IMR-90 (cell line): Measurements from ENCODE around the gene PMF1. TPM values are rescaled to one million over a fixed set of nuclear protein-coding genes. Genes with fewer than 3 reads are reported as not detected.

ENCODE experiments used
- ATAC-seq: fragments of 200-7000 bp; cut with Tn5 transposase; 2 replicates; pipeline ENCODE4 v1.9.1; 2020; ENCODE audit warnings: low read depth, mild to moderate bottlenecking, moderate library complexity
- BruUV-seq: library from RNA; stranded (reverse); fragments of 400-500 nt; replicated peaks from 2 replicates; lab custom pipeline; 2021; lab: Mats Ljungman, UMichigan
- CTCF ChIA-PET: fragments of 300-600 bp; formaldehyde crosslinking; extraction: SDS; loops from one replicate; lab custom pipeline; 2021; ENCODE audit warnings: antibody characterized with exemption; lab: Yijun Ruan, JAX
- POLR2A ChIA-PET: fragments of 300-600 bp; sonication (Branson Sonifier 250); formaldehyde crosslinking; loops from one replicate; lab custom pipeline; 2022; ENCODE audit warnings: antibody characterized with exemption; ENCODE audit not compliant: unreplicated experiment; lab: Charles Lee
- DNase-seq: peaks from one replicate; pipeline ENCODE4 v3.0.0; 2013
- H2AFZ ChIP-seq: replicated peaks from 2 replicates; pipeline ENCODE3; 2013; ENCODE audit warnings: low read length, mild to moderate bottlenecking; ENCODE audit not compliant: poor library complexity
- H2AK5ac ChIP-seq: 2 replicates; pipeline ENCODE4 v1.6.1; 2013; ENCODE audit warnings: low read depth, low read length, inconsistent platforms
- H2AK9ac ChIP-seq: replicated peaks from 2 replicates; pipeline ENCODE3; 2013; ENCODE audit warnings: mild to moderate bottlenecking, low read depth, low read length, moderate library complexity; ENCODE audit not compliant: poor library complexity
- H2BK120ac ChIP-seq: 2 replicates; pipeline ENCODE4 v1.6.1; 2013; ENCODE audit warnings: low read depth, low read length, inconsistent platforms
- H2BK15ac ChIP-seq: 3 replicates; pipeline ENCODE4 v1.6.1; 2013; ENCODE audit warnings: low read depth, low read length, inconsistent platforms
- H2BK20ac ChIP-seq: 2 replicates; pipeline ENCODE4 v1.6.1; 2013; ENCODE audit warnings: low read depth, mild to moderate bottlenecking, inconsistent platforms, low read length, moderate library complexity
- H2BK5ac ChIP-seq: 2 replicates; pipeline ENCODE4 v1.6.1; 2013; ENCODE audit warnings: mild to moderate bottlenecking, low read depth, low read length, inconsistent platforms; ENCODE audit not compliant: poor library complexity, severe bottlenecking
- H3K14ac ChIP-seq: replicated peaks from 2 replicates; pipeline ENCODE4 v1.6.1; 2013; ENCODE audit warnings: low read depth, low read length, inconsistent platforms
- H3K18ac ChIP-seq: 2 replicates; pipeline ENCODE4 v1.6.1; 2013; ENCODE audit warnings: low read depth, low read length, control low read depth
- H3K23ac ChIP-seq: 2 replicates; pipeline ENCODE4 v1.6.1; 2013; ENCODE audit warnings: low read depth, low read length, inconsistent platforms
- H3K27ac ChIP-seq: 2 replicates; pipeline ENCODE4 v1.5.1; 2013; ENCODE audit warnings: mild to moderate bottlenecking, control low read depth, low read length; ENCODE audit not compliant: insufficient read depth
- H3K27me3 ChIP-seq: 2 replicates; pipeline ENCODE4 v1.6.1; 2013; ENCODE audit warnings: low read length; ENCODE audit not compliant: control insufficient read depth, insufficient read depth
- H3K36me3 ChIP-seq: 2 replicates; pipeline ENCODE4 v1.6.1; 2013; ENCODE audit warnings: low read length, mixed read lengths; ENCODE audit not compliant: control insufficient read depth, insufficient read depth
- H3K4ac ChIP-seq: 2 replicates; pipeline ENCODE4 v1.6.1; 2013; ENCODE audit warnings: low read depth, low read length, inconsistent platforms
- H3K4me1 ChIP-seq: 2 replicates; pipeline ENCODE4 v1.6.1; 2013; ENCODE audit warnings: low read length, mixed read lengths; ENCODE audit not compliant: control insufficient read depth, insufficient read depth
- H3K4me2 ChIP-seq: 2 replicates; pipeline ENCODE4 v1.6.1; 2013; ENCODE audit warnings: low read depth, mild to moderate bottlenecking, control low read depth, low read length, moderate library complexity
- H3K4me3 ChIP-seq: 2 replicates; pipeline ENCODE4 v1.5.1; 2013; ENCODE audit warnings: low read depth, mild to moderate bottlenecking, control low read depth, low read length, moderate library complexity; ENCODE audit not compliant: insufficient read depth
- H3K56ac ChIP-seq: 2 replicates; pipeline ENCODE4 v1.6.1; 2013; ENCODE audit warnings: low read length, inconsistent platforms; ENCODE audit not compliant: insufficient read depth; ENCODE audit errors: extremely low read depth
- H3K79me1 ChIP-seq, 2 experiments: 2 replicates each; pipeline ENCODE4 v1.6.1; 2013; ENCODE audit warnings: low read length in 2 of 2, inconsistent platforms in 1 of 2, low read depth in 1 of 2
- H3K9ac ChIP-seq: 2 replicates; pipeline ENCODE4 v1.6.1; 2013; ENCODE audit warnings: low read depth, low read length, control low read depth
- H3K9me1 ChIP-seq: 2 replicates; pipeline ENCODE4 v1.6.1; 2013; ENCODE audit warnings: low read length, inconsistent platforms; ENCODE audit not compliant: insufficient read depth
- H3K9me3 ChIP-seq: 2 replicates; pipeline ENCODE4 v1.6.1; 2013; ENCODE audit warnings: low read length; ENCODE audit not compliant: control insufficient read depth, insufficient read depth
- H4K20me1 ChIP-seq: 2 replicates; pipeline ENCODE4 v1.6.1; 2013; ENCODE audit warnings: low read length, inconsistent platforms; ENCODE audit not compliant: insufficient read depth
- H4K5ac ChIP-seq: 2 replicates; pipeline ENCODE4 v1.6.1; 2013; ENCODE audit warnings: mild to moderate bottlenecking, low read depth, low read length, control low read depth
- H4K8ac ChIP-seq, 2 experiments: 2 replicates each; pipeline ENCODE4 v1.6.1; 2013; ENCODE audit warnings: low read depth in 2 of 2, low read length in 2 of 2, control low read depth in 1 of 2, inconsistent platforms in 1 of 2
- H4K91ac ChIP-seq: 2 replicates; pipeline ENCODE4 v1.6.1; 2013; ENCODE audit warnings: low read depth, low read length, inconsistent platforms; ENCODE audit not compliant: insufficient read depth
- BHLHE40 ChIP-seq: fragments of 150-350 bp; IDR thresholded peaks from 2 replicates; pipeline ENCODE4 v1.6.1; 2016; ENCODE audit warnings: mild to moderate bottlenecking, low read depth, low read length
- CEBPB ChIP-seq: IDR thresholded peaks from 2 replicates; pipeline ENCODE4 v1.6.1; 2012; ENCODE audit warnings: low read depth, low read length, improper control_type of control experiment
- CHD1 ChIP-seq: IDR thresholded peaks from 2 replicates; pipeline ENCODE4 v1.6.1; 2012; ENCODE audit warnings: low read depth, low read length, improper control_type of control experiment
- ELK1 ChIP-seq: fragments of 150-350 bp; IDR thresholded peaks from 2 replicates; pipeline ENCODE4 v1.6.1; 2016; ENCODE audit warnings: low read depth, mild to moderate bottlenecking, low read length, moderate library complexity, borderline replicate concordance
- FOS ChIP-seq: fragments of 150-350 bp; IDR thresholded peaks from 2 replicates; pipeline ENCODE4 v1.6.1; 2016; ENCODE audit warnings: low read depth, low read length
- MAFK ChIP-seq: IDR thresholded peaks from 2 replicates; pipeline ENCODE4 v1.6.1; 2012; ENCODE audit warnings: low read depth, low read length, improper control_type of control experiment
- MAZ ChIP-seq: IDR thresholded peaks from 2 replicates; pipeline ENCODE4 v1.6.1; 2012; ENCODE audit warnings: low read depth, mild to moderate bottlenecking, low read length, improper control_type of control experiment, moderate library complexity, borderline replicate concordance
- MXI1 ChIP-seq: IDR thresholded peaks from 2 replicates; pipeline ENCODE4 v1.6.1; 2012; ENCODE audit warnings: low read depth, mild to moderate bottlenecking, low read length, moderate library complexity, borderline replicate concordance
- RAD21 ChIP-seq: IDR thresholded peaks from 2 replicates; pipeline ENCODE4 v1.6.1; 2012; ENCODE audit warnings: low read length, improper control_type of control experiment
- RFX5 ChIP-seq: IDR thresholded peaks from 2 replicates; pipeline ENCODE4 v1.8.0; 2012; ENCODE audit warnings: low read depth, mild to moderate bottlenecking, low read length, moderate library complexity
- SMC3 ChIP-seq: fragments of 150-350 bp; IDR thresholded peaks from 2 replicates; pipeline ENCODE4 v1.6.1; 2016; ENCODE audit warnings: low read depth, mild to moderate bottlenecking, antibody characterized with exemption, low read length, moderate library complexity
- USF2 ChIP-seq: fragments of 150-350 bp; IDR thresholded peaks from 2 replicates; pipeline ENCODE4 v1.6.1; 2017; ENCODE audit warnings: mild to moderate bottlenecking, antibody characterized with exemption, low read length, low read depth
- WGBS, 2 experiments: methylation state at CpG; one replicate each; pipeline versions ENCODE4 v1.1.5 to v1.1.7; 2013; ENCODE audit warnings: missing lambda C conversion rate in 2 of 2; ENCODE audit not compliant: insufficient read length in 1 of 2; ENCODE audit errors: extremely low coverage in 2 of 2; 5-methylcytosine and 5-hydroxymethylcytosine counted together
- dilution Hi-C: fragments of 300-500 bp; cut with HindIII; formaldehyde crosslinking; loops from one replicate; pipeline ENCODE4 v1.14.3; 2018; ENCODE audit warnings: low sequenced_read_pairs; ENCODE audit not compliant: unreplicated experiment
- in situ Hi-C: fragments of 300-500 bp; cut with MboI; formaldehyde crosslinking; loops from 3 replicates; pipeline ENCODE4 v1.14.3; 2019; ENCODE audit warnings: low sequenced_read_pairs, inconsistent platforms, mixed read lengths
- intact Hi-C: fragments of 100-400 bp; cut with micrococcal nuclease; formaldehyde crosslinking; loops from 2 replicates; pipeline ENCODE4 v1.10.0; 2022
- polyA plus RNA-seq, 3 experiments: library from polyadenylated mRNA; depleted of rRNA; stranded (reverse); fragments of >200 nt; gene quantifications; 2 replicates each; pipeline ENCODE4 v1.2.3, GENCODE V29; 2012; ENCODE audit warnings: low replicate concordance in 1 of 3
- total RNA-seq: library from RNA; depleted of rRNA; stranded (reverse); fragments of >200 nt; gene quantifications from 2 replicates; pipeline ENCODE4 v1.2.3, GENCODE V29; 2012

The PMF1 gene
- total and polyA plus RNA-seq, 2 of the 4 experiments (the other 2 are of a cell fraction), result 54.8 to 73.4 TPM

GRCh38 chr1:156284112-156284511 is 71.3 kb downstream of the PMF1 start, which contains the start of gene TMEM79:
TSS of gene TMEM79 (plus strand) at chr1:156284325. CDS start at chr1:156285227, 902 bp downstream.
- no peak for TF ChIP-seq CHD1
- no peak for TF ChIP-seq RAD21
- no peak for TF ChIP-seq ELK1
- no peak for TF ChIP-seq FOS
- no peak for TF ChIP-seq MAFK
- TF ChIP-seq SMC3, result no peak
- no peak for TF ChIP-seq MAZ
- no peak for TF ChIP-seq CEBPB
- no peak for TF ChIP-seq BHLHE40
- no peak for TF ChIP-seq USF2
- TF ChIP-seq MXI1, result no peak
- TF ChIP-seq RFX5, result no peak
- Histone ChIP-seq H4K5ac (peak within 1 kb of the TSS; percentile 74), H2AK9ac (peak within 1 kb of the TSS; percentile 92), H4K91ac (peak within 1 kb of the TSS; percentile 85), H3K9me3 (no peaks in the 10 kb centered on the region), H3K18ac (no peak within 1 kb of the TSS; the same call in 1 of the 2 replicates), H3K9me1 (peaks cover 7% of the 10 kb centered on the region), H3K14ac (peak within 1 kb of the TSS; percentile 99), H3K4ac (peak within 1 kb of the TSS; percentile 95), H3K27me3 (no peaks in the 10 kb centered on the region), H3K56ac (peak within 1 kb of the TSS; percentile 77), H2AFZ (peak within 1 kb of the TSS; percentile 92), H3K23ac (peak within 1 kb of the TSS; percentile 97; the same call in 1 of the 2 replicates), H3K9ac (peak within 1 kb of the TSS; percentile 76), H4K20me1 (peaks cover 24% of the 10 kb centered on the region), H3K4me2 (peak within 1 kb of the TSS; percentile 83), H2BK5ac (peak within 1 kb of the TSS; percentile 67), H3K27ac (peak within 1 kb of the TSS; percentile 62), H3K79me1 (peaks cover 31 to 54% of the 10 kb centered on the region in 2 experiments; a peak in 3 of 4 replicates), H3K36me3 (peaks cover 10% of the 10 kb centered on the region; the same call in 1 of the 2 replicates), H2AK5ac (peak within 1 kb of the TSS; percentile 63), H4K8ac (peak within 1 kb of the TSS; percentile 59 to 99), H2BK20ac (no peak within 1 kb of the TSS), H3K4me3 (peak within 1 kb of the TSS; percentile 67), H2BK15ac (no peak within 1 kb of the TSS; the same call in 2 of the 3 replicates), H2BK120ac (peak within 1 kb of the TSS; percentile 18; the same call in 1 of the 2 replicates), H3K4me1 (peaks cover 9% of the 10 kb centered on the region)
- no CpG with 5 or more reads among the region's 7 CpGs for WGBS, 2 experiments
- in situ Hi-C loops (no loop called here), dilution Hi-C loops (no loop called here), intact Hi-C loops (no loop called here)
- ChIA-PET CTCF (no interaction called here), POLR2A (no interaction called here)
- ATAC-seq, result no peak
- DNase-seq, result no peak
- no TSS peak for BruUV-seq
